ENCODE data around the gene OLFML3.

The OLFML3 gene

GRCh38 chr1:113978863-113979702 lies at the start of gene OLFML3:
Gene OLFML3 (plus strand): TSS chr1:113979474. CDS start chr1:113979517, 43 bp downstream.
- peak; percentile 71 for TF ChIP-seq CTCF (IDR thresholded peaks at IDR 0.05; ENCODE audit: low read depth, low read length)
- DNase-seq (ENCODE audit: extremely low read depth, low read depth) = peak; percentile 93

- TF ChIP-seq CTCF (IDR thresholded peaks at IDR 0.05; ENCODE audit: low read depth, low read length) = peak; percentile 4
These were observed 49.4 kb upstream of the OLFML3 start for GRCh38 chr1:113929750-113930498.

GRCh38 chr1:113930499-113931161 lies 48.6 kb upstream of the OLFML3 start:
- TF ChIP-seq CTCF (IDR thresholded peaks at IDR 0.05; ENCODE audit: low read depth, low read length) = no peak
- no peak for DNase-seq (ENCODE audit: extremely low read depth, low read depth)

More at GRCh38 chr1:113929750-113930498, 49.4 kb upstream of the OLFML3 start:
- DNase-seq (ENCODE audit: extremely low read depth, low read depth) = no peak

- DNase-seq (ENCODE audit: extremely low read depth, low read depth) = no peak
These were observed 47.8 kb upstream of the OLFML3 start for GRCh38 chr1:113931451-113931851.

GRCh38 chr1:113934006-113934405 lies 45.3 kb upstream of the OLFML3 start:
- no peak for DNase-seq (ENCODE audit: extremely low read depth, low read depth)
- no peak for TF ChIP-seq CTCF (IDR thresholded peaks at IDR 0.05; ENCODE audit: low read depth, low read length)

More at GRCh38 chr1:113931451-113931851, 47.8 kb upstream of the OLFML3 start:
- TF ChIP-seq CTCF (IDR thresholded peaks at IDR 0.05; ENCODE audit: low read depth, low read length) = no peak

GRCh38 chr1:113934511-113935055 lies 44.7 kb upstream of the OLFML3 start:
- DNase-seq (ENCODE audit: extremely low read depth, low read depth) = no peak
- no peak for TF ChIP-seq CTCF (IDR thresholded peaks at IDR 0.05; ENCODE audit: low read depth, low read length)
